GM18508 (cell line): ENCODE measurements around the gene NOL4L.

Source experiments
- ATAC-seq: cut with Tn5 transposase; IDR thresholded peaks from one replicate; pipeline ENCODE4 v1.9.1; 2021; ENCODE audit warnings: moderate number of reproducible peaks; ENCODE audit not compliant: insufficient read depth, unreplicated experiment

NOL4L gene

GRCh38 chr20:32585011-32585585, at the start of gene NOL4L:
NOL4L (minus strand) TSS chr20:32585333; CDS start chr20:32584890, 443 bp downstream.
- ATAC-seq, result no peak

- ATAC-seq, result no peak
Observed at GRCh38 chr20:32634041-32634805, 49.1 kb upstream of the NOL4L start.

- no peak for ATAC-seq
Observed at GRCh38 chr20:32632461-32633354, 47.6 kb upstream of the NOL4L start.

- ATAC-seq, result no peak
Observed at GRCh38 chr20:32631933-32632460, 46.9 kb upstream of the NOL4L start.

- ATAC-seq, result no peak
Observed at GRCh38 chr20:32629813-32630212, 44.7 kb upstream of the NOL4L start.

GRCh38 chr20:32628960-32629530, 43.9 kb upstream of the NOL4L start:
- ATAC-seq, result no peak

- no peak for ATAC-seq
Observed at GRCh38 chr20:32626859-32627636, 41.9 kb upstream of the NOL4L start.

- ATAC-seq, result no peak
Observed at GRCh38 chr20:32626407-32626806, 41.3 kb upstream of the NOL4L start.

GRCh38 chr20:32625996-32626395, 40.9 kb upstream of the NOL4L start:
- ATAC-seq, result no peak

GRCh38 chr20:32624687-32625345, 39.7 kb upstream of the NOL4L start:
- no peak for ATAC-seq

GRCh38 chr20:32623667-32624157, 38.6 kb upstream of the NOL4L start:
- ATAC-seq, result no peak

GRCh38 chr20:32622585-32623468, 37.7 kb upstream of the NOL4L start:
- ATAC-seq, result no peak

GRCh38 chr20:32621891-32622584, 36.9 kb upstream of the NOL4L start:
- ATAC-seq, result no peak

- no peak for ATAC-seq
Observed at GRCh38 chr20:32621071-32621890, 36.1 kb upstream of the NOL4L start.

GRCh38 chr20:32619586-32619985, 34.5 kb upstream of the NOL4L start:
- ATAC-seq, result no peak

GRCh38 chr20:32614772-32615171, 29.6 kb upstream of the NOL4L start:
- no peak for ATAC-seq

- no peak for ATAC-seq
Observed at GRCh38 chr20:32614303-32614702, 29.2 kb upstream of the NOL4L start.
